ENCODE measurements around the gene PSTPIP1. TPM values are rescaled to one million over a fixed set of nuclear protein-coding genes. Genes with fewer than 3 reads are reported as not detected.

PSTPIP1 gene
- total RNA-seq, 3 donors from 2014 or later, result 2.6 to 11.0 (median 3.9) TPM

- DNase-seq (ENCODE audit: low spot score in 2 of 2), result no peak
- no peak overlapping the region for H3K4me3 ChIP-seq
- no peaks in the 10 kb centered on the region for H3K9me3 ChIP-seq
- no peaks in the 10 kb centered on the region for H3K4me1 ChIP-seq
- H3K36me3 ChIP-seq, result no peaks in the 10 kb centered on the region
- no peak overlapping the region for H3K27ac ChIP-seq
- intact Hi-C loops (cut with DNase I; ENCODE audit: low total_unique reads), result no loop called here
- no peaks in the 10 kb centered on the region for H3K27me3 ChIP-seq
- no peak for TF ChIP-seq POLR2AphosphoS5 (IDR thresholded peaks at IDR 0.05)
- no peak for TF ChIP-seq CTCF (IDR thresholded peaks at IDR 0.05)
- no peak for TF ChIP-seq POLR2A (IDR thresholded peaks at IDR 0.05)
Measured at GRCh38 chr15:77052556-77052955, 57.6 kb downstream of the PSTPIP1 start.

- intact Hi-C loops (cut with DNase I; ENCODE audit: low total_unique reads), result no loop called here
- TF ChIP-seq CTCF (IDR thresholded peaks at IDR 0.05) (no peak), POLR2AphosphoS5 (IDR thresholded peaks at IDR 0.05) (no peak), POLR2A (IDR thresholded peaks at IDR 0.05) (no peak)
- Histone ChIP-seq H3K9me3 (no peaks in the 10 kb centered on the region), H3K4me3 (no peak overlapping the region), H3K27me3 (no peaks in the 10 kb centered on the region), H3K36me3 (no peaks in the 10 kb centered on the region), H3K27ac (no peak overlapping the region), H3K4me1 (no peaks in the 10 kb centered on the region)
- DNase-seq (ENCODE audit: low spot score in 2 of 2), result no peak
Measured at GRCh38 chr15:77053709-77054108, 58.8 kb downstream of the PSTPIP1 start.

GRCh38 chr15:77057072-77057471 is 62.1 kb downstream of the PSTPIP1 start:
- no peak for TF ChIP-seq POLR2AphosphoS5 (IDR thresholded peaks at IDR 0.05)
- H3K4me1 ChIP-seq, result peaks cover 0 to 7% of the 10 kb centered on the region in 2 donors
- DNase-seq (ENCODE audit: low spot score in 2 of 2), result no peak

GRCh38 chr15:77057685-77058084 is 62.8 kb downstream of the PSTPIP1 start:
- intact Hi-C loops (cut with DNase I; ENCODE audit: low total_unique reads), result no loop called here
- H3K4me1 ChIP-seq, result peaks cover 0 to 7% of the 10 kb centered on the region in 2 donors
- H3K27me3 ChIP-seq, result no peaks in the 10 kb centered on the region

More at GRCh38 chr15:77057072-77057471, 62.1 kb downstream of the PSTPIP1 start:
- H3K4me3 ChIP-seq, result no peak overlapping the region
- no peaks in the 10 kb centered on the region for H3K27me3 ChIP-seq
- H3K36me3 ChIP-seq, result no peaks in the 10 kb centered on the region
- intact Hi-C loops (cut with DNase I; ENCODE audit: low total_unique reads), result no loop called here
- no peak overlapping the region for H3K27ac ChIP-seq
- no peaks in the 10 kb centered on the region for H3K9me3 ChIP-seq

GRCh38 chr15:77058468-77058867 is 63.5 kb downstream of the PSTPIP1 start:
- Histone ChIP-seq H3K27me3 (no peaks in the 10 kb centered on the region), H3K36me3 (no peaks in the 10 kb centered on the region), H3K27ac (no peak overlapping the region), H3K4me3 (no peak overlapping the region), H3K9me3 (no peaks in the 10 kb centered on the region), H3K4me1 (peaks cover 0 to 7% of the 10 kb centered on the region in 2 donors)
- TF ChIP-seq POLR2AphosphoS5 (IDR thresholded peaks at IDR 0.05), result no peak
- no peak for TF ChIP-seq CTCF (IDR thresholded peaks at IDR 0.05)
- TF ChIP-seq POLR2A (IDR thresholded peaks at IDR 0.05), result no peak
- DNase-seq (ENCODE audit: low spot score in 2 of 2), result no peak
- intact Hi-C loops (cut with DNase I; ENCODE audit: low total_unique reads), result no loop called here

More at GRCh38 chr15:77057685-77058084, 62.8 kb downstream of the PSTPIP1 start:
- Histone ChIP-seq H3K36me3 (no peaks in the 10 kb centered on the region), H3K4me3 (no peak overlapping the region), H3K27ac (no peak overlapping the region), H3K9me3 (no peaks in the 10 kb centered on the region)
- TF ChIP-seq POLR2AphosphoS5 (IDR thresholded peaks at IDR 0.05), result no peak
- TF ChIP-seq POLR2A (IDR thresholded peaks at IDR 0.05), result no peak
- no peak for TF ChIP-seq CTCF (IDR thresholded peaks at IDR 0.05)
- no peak for DNase-seq (ENCODE audit: low spot score in 2 of 2)

Data from breast epithelium (tissue), 4 donors.